Measurements from ENCODE around the gene AOX1. TPM values are rescaled to one million over a fixed set of nuclear protein-coding genes. Genes with fewer than 3 reads are reported as not detected.

AOX1 gene
- total and polyA plus RNA-seq, 4 donors = 9.9 to 1,131 (median 486) TPM

- H3K4me1 ChIP-seq (ENCODE audit: control insufficient read depth in 4 of 4, insufficient read depth in 4 of 4, low read length in 3 of 4) = peaks cover 4 to 49% (median 41%) of the 10 kb centered on the region in 4 donors
- no peak for DNase-seq (ENCODE audit: low spot score)
- H3K9ac ChIP-seq (ENCODE audit: low read depth in 1 of 2, low read length in 2 of 2) = peak overlapping the region; percentile 87 to 97
- H3K4me3 ChIP-seq (ENCODE audit: low read depth in 1 of 3, low read length in 3 of 3) = peak overlapping the region; percentile 67 to 94 (median 89)
- no peaks in the 10 kb centered on the region for H3K27me3 ChIP-seq (ENCODE audit: control insufficient read depth in 4 of 4, insufficient read depth in 4 of 4, low read length in 3 of 4)
- H3K9me3 ChIP-seq (ENCODE audit: control insufficient read depth in 4 of 4, low read length in 3 of 4) = no peaks in the 10 kb centered on the region
- peak; percentile 18 to 30 for TF ChIP-seq HNF4A (conservative IDR thresholded peaks at IDR 0.05)
- TF ChIP-seq GABPA (IDR thresholded peaks at IDR 0.05 in 1 of 2, conservative IDR thresholded peaks at IDR 0.05 in 1 of 2) = no peak
- peak overlapping the region; percentile 81 to 93 for H3K27ac ChIP-seq (ENCODE audit: low read depth in 1 of 2, low read length in 2 of 2)
- 35% methylated on average over 9 of the region's 9 CpGs for WGBS
- peaks cover 0 to 5% (median under 1%) of the 10 kb centered on the region in 4 donors for H3K36me3 ChIP-seq (ENCODE audit: control insufficient read depth in 4 of 4, insufficient read depth in 3 of 4, low read depth in 1 of 4, low read length in 3 of 4)
Measured at GRCh38 chr2:200587007-200587616, 1.3 kb downstream of the AOX1 start.

- 40% methylated on average over 4 of the region's 4 CpGs for WGBS
- no peak for DNase-seq (ENCODE audit: low spot score)
- no peaks in the 10 kb centered on the region for H3K9me3 ChIP-seq (ENCODE audit: control insufficient read depth in 4 of 4, low read length in 3 of 4)
- peak in 1 of 2 donors; percentile 9 for TF ChIP-seq RAD21 (IDR thresholded peaks at IDR 0.05)
- TF ChIP-seq FOXA1 (IDR thresholded peaks at IDR 0.05) = no peak
- TF ChIP-seq YY1 (IDR thresholded peaks at IDR 0.05) = peak; percentile 41
- peak; percentile 69 for TF ChIP-seq MAX (IDR thresholded peaks at IDR 0.05)
- peak in 1 of 2 donors; percentile 62 for TF ChIP-seq JUND (IDR thresholded peaks at IDR 0.05)
- peak; percentile 49 to 72 for TF ChIP-seq HNF4A (conservative IDR thresholded peaks at IDR 0.05)
- peak in 1 of 2 donors; percentile 75 for TF ChIP-seq RXRA (IDR thresholded peaks at IDR 0.05)
- peak; percentile 47 for TF ChIP-seq ZBTB33 (IDR thresholded peaks at IDR 0.05)
- TF ChIP-seq GABPA (IDR thresholded peaks at IDR 0.05 in 1 of 2, conservative IDR thresholded peaks at IDR 0.05 in 1 of 2) = no peak
- H3K27me3 ChIP-seq (ENCODE audit: control insufficient read depth in 4 of 4, insufficient read depth in 4 of 4, low read length in 3 of 4) = no peaks in the 10 kb centered on the region
- peak overlapping the region; percentile 58 to 87 for H3K9ac ChIP-seq (ENCODE audit: low read depth in 1 of 2, low read length in 2 of 2)
- H3K36me3 ChIP-seq (ENCODE audit: control insufficient read depth in 4 of 4, insufficient read depth in 3 of 4, low read depth in 1 of 4, low read length in 3 of 4) = peaks cover 0 to 5% (median under 1%) of the 10 kb centered on the region in 4 donors
- H3K4me1 ChIP-seq (ENCODE audit: control insufficient read depth in 4 of 4, insufficient read depth in 4 of 4, low read length in 3 of 4) = peaks cover 4 to 60% (median 51%) of the 10 kb centered on the region in 4 donors
- H3K27ac ChIP-seq (ENCODE audit: low read depth in 1 of 2, low read length in 2 of 2) = peak overlapping the region; percentile 81 to 93
- H3K4me3 ChIP-seq (ENCODE audit: low read depth in 1 of 3, low read length in 3 of 3) = peak overlapping the region; percentile 67 to 94 (median 89)
Measured at GRCh38 chr2:200588076-200588678, 2.4 kb downstream of the AOX1 start.

GRCh38 chr2:200590090-200590489 lies 4.3 kb downstream of the AOX1 start:
- Histone ChIP-seq H3K27me3 (ENCODE audit: control insufficient read depth in 4 of 4, insufficient read depth in 4 of 4, low read length in 3 of 4) (no peaks in the 10 kb centered on the region), H3K4me1 (ENCODE audit: control insufficient read depth in 4 of 4, insufficient read depth in 4 of 4, low read length in 3 of 4) (peaks cover 8 to 72% (median 61%) of the 10 kb centered on the region in 4 donors), H3K9me3 (ENCODE audit: control insufficient read depth in 4 of 4, low read length in 3 of 4) (no peaks in the 10 kb centered on the region), H3K9ac (ENCODE audit: low read depth in 1 of 2, low read length in 2 of 2) (peak overlapping the region in 1 of 2 donors; percentile 29), H3K36me3 (ENCODE audit: control insufficient read depth in 4 of 4, insufficient read depth in 3 of 4, low read depth in 1 of 4, low read length in 3 of 4) (peaks cover 3 to 20% (median 4%) of the 10 kb centered on the region in 4 donors), H3K4me3 (ENCODE audit: low read depth in 1 of 3, low read length in 3 of 3) (peak overlapping the region; percentile 53 to 94 (median 67)), H3K27ac (ENCODE audit: low read depth in 1 of 2, low read length in 2 of 2) (peak overlapping the region; percentile 70 to 81)
- no peak for DNase-seq (ENCODE audit: low spot score)
- TF ChIP-seq HNF4G (IDR thresholded peaks at IDR 0.05) (peak; percentile 73), CTCF (IDR thresholded peaks at IDR 0.05; ENCODE audit: low read depth, low read length, missing input control) (no peak), FOXA2 (IDR thresholded peaks at IDR 0.05) (no peak), GABPA (IDR thresholded peaks at IDR 0.05 in 1 of 2, conservative IDR thresholded peaks at IDR 0.05 in 1 of 2) (no peak), EGR1 (IDR thresholded peaks at IDR 0.05; ENCODE audit: low read depth in 2 of 2) (no peak), FOXA1 (IDR thresholded peaks at IDR 0.05) (no peak), REST (IDR thresholded peaks at IDR 0.05) (no peak), ZBTB33 (IDR thresholded peaks at IDR 0.05) (no peak), MAX (IDR thresholded peaks at IDR 0.05) (no peak), RAD21 (IDR thresholded peaks at IDR 0.05) (peak in 1 of 2 donors; percentile 9), NR2F2 (IDR thresholded peaks at IDR 0.05) (peak; percentile 50), JUND (IDR thresholded peaks at IDR 0.05) (peak in 1 of 2 donors; percentile 68)

All from liver (tissue), 9 donors.